CD1c-positive myeloid dendritic cell (primary cell): ENCODE data around the gene CLEC19A.

Source experiments
- DNase-seq: peaks from one replicate; pipeline ENCODE4 v3.0.0-alpha.2; 2016; ENCODE audit errors: extremely low spot score

The CLEC19A gene

DNA sequence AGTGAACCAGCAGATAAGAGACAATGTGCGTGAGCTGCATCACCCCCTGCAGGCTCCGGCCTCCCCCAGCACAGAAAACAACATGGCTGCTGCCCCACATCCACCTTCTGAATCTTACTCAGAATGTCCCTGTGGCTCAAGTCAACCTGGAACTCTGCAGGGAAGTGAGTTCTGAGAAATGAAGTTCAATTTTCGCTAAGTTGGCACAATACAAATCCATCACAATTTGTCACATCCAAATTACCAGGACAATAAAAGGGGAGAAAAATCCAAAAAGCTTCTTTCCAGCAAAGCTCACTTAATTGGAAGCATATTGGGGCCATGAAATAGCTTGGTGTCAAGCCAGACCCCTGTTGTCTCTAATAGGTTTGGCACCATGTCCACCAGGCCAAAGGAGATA, 38.1 kb downstream of the CLEC19A start:
- DNase-seq: no peak

DNA sequence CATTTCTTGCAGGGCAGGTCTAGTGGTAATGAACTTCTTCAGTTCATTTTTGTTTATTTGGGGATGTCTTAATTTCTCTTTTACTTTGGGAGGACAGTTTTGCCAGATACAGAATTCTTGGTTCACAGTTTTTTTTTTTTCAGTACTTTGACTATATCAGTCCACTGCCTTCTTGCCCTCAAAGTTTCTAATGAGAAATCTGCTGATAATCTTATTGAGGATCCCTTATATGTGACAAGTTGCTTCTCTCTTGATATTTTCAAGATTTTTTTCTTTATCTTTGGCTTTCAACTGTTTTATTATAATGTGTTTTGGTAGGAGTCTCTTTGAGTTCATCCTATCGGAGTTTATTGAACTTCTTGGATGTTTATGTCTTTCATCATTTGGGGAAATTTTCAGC, 42.8 kb downstream of the CLEC19A start:
- no peak for DNase-seq

DNA sequence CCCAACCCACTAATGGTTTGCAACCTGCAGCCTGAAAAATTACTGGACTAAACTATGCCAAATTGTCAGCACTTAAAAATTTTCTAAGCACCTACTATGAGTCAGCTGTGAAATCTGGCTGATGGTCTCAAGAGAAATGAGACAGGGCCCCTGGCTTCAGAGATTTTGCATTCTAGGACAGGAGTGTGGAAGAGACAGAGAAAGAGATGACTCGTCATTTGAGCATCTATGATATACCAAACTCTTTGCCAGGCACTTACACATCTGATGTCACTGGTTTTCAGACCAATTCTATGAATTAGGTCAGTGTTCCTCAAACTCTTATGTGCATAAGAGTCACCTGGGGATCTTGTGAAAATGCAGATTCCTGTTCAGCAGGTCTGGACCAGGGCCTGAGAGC, 44.4 kb downstream of the CLEC19A start:
- no peak for DNase-seq

- no peak for DNase-seq
These were observed 45.4 kb downstream of the CLEC19A start for GRCh38 chr16:19330841-19331397.

DNA sequence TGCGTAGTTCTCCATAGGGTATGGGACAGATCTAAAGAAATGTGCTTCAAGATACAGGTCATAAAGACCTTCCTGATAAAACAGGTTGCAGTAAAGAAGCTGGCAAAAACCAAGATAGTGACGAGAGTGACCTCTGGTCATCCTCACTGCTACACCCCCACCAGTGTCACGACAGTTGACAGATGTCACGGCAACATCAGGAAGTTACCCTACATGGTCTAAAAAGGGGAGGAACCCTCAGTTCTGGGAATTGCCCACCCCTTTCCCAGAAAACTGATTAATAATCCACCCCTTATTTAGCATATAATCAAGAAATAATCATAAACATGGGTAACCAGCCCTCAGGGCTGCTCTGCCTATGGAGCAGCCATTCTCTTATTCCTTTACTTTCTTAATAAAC, 46.3 kb downstream of the CLEC19A start:
- no peak for DNase-seq

GRCh38 chr16:19338335-19338734, 52.8 kb downstream of the CLEC19A start:
- peak; percentile 10 for DNase-seq

DNA sequence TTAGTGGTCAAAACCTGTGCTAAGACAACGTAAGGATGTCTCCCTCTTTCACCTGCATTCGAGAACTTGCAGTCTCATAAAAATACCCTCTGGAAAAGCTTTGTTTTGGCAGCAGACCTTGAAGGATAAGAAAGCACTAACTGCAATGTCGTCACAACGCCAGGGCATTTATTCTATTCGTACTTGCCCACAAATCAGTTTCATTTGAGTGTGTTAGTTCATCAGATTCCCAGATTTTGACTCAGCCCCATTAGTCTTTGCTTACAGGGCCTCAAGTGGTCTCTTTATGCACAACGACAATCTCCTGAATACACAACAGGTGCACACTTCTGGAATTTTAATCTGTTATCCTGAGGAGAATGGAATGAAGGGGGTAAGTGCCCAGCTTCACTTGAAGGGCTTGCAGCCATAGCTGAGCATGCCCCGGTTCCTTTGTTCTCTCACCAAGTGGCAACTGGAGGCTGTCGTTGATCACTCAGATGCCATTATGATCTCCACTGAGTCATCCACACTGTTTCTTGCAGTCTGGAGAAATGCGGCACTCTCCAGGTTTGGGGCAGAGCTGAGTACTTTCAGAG, 58.8 kb downstream of the CLEC19A start:
- no peak for DNase-seq

- DNase-seq: no peak
These were observed 59.4 kb downstream of the CLEC19A start for GRCh38 chr16:19344980-19345379.

DNA sequence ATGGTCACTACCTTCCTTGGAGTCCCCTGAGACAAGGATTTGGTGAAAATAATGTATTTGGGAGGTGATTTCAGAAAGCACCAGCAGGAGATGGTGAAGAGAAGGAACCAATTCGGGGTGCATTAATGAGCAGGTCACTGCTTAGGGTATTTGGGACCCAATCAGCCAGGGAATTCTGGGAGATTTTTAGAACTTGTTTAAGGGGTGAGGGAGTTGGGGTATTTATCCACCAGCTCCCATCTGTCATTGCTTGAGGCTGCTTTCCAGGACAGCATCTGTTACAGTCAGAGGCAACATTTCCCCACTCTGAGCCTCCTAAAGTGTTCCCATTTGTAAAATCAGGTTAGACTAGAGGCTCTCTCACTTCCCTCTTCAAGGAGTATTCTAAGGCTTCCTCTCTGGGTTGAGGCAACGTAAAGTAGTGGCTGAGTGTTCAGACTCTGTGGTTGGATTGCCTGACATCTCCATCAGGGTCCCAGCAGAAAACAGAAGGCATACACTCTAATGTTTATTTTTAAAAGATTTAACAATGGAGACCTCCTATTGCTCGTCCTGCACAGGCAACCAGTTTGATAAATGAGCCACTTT, 60.9 kb downstream of the CLEC19A start:
- DNase-seq: peak; percentile 33

DNA sequence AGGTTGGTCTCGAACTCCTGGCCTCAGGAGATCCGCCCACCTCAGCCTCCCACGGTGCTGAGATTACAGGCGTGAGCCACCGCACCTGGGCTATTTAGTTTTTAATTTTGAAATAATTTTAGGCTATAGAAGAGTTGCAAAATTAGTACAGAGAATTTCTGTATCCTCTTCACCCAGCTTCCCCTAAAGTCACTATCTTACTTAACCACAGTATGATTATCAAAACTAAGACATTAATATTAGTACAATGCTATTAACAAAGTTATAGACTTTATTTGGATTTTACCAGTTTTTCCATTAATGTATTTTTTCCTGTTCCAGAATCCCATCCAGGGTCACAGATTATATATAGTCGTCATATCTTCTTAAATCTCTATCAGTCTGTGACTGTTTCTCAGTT, 62.6 kb downstream of the CLEC19A start:
- DNase-seq: no peak

DNA sequence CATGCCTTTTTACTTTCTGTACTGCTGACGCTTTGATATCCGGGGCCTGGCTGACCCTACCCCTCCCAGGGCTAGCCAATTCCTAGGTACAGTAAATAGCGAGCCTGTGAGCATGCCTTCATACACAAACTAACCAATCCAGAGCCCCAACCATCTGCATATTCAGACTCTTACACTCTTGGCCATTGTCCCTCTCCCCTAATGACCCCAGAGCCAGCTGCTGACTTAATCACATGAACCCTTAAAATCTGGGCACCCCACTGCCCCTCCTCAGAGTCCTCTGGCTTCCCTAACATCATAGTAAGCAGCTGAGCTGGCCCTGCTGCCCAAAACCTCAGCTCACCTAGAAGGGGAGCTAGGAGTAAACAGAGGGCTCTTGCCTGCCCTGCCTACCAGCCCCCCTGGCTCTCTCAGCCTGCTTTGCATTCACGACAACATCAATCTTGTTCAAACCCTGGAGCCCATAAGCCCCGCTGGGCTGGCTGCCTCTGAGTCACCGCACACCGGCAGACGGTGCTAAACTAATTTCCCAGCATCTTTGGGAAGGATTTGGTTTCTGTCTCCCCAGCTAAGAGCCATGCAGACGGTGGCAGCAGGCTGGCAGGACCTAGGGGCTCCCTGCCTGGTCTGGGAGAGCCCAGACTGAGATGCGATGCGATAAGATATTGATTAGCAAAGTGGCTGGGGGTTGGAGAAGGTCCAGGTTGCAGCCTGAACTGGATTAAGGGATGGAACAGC, 63.2 kb downstream of the CLEC19A start:
- no peak for DNase-seq

GRCh38 chr16:19354371-19354770, 68.8 kb downstream of the CLEC19A start:
- DNase-seq: no peak

DNA sequence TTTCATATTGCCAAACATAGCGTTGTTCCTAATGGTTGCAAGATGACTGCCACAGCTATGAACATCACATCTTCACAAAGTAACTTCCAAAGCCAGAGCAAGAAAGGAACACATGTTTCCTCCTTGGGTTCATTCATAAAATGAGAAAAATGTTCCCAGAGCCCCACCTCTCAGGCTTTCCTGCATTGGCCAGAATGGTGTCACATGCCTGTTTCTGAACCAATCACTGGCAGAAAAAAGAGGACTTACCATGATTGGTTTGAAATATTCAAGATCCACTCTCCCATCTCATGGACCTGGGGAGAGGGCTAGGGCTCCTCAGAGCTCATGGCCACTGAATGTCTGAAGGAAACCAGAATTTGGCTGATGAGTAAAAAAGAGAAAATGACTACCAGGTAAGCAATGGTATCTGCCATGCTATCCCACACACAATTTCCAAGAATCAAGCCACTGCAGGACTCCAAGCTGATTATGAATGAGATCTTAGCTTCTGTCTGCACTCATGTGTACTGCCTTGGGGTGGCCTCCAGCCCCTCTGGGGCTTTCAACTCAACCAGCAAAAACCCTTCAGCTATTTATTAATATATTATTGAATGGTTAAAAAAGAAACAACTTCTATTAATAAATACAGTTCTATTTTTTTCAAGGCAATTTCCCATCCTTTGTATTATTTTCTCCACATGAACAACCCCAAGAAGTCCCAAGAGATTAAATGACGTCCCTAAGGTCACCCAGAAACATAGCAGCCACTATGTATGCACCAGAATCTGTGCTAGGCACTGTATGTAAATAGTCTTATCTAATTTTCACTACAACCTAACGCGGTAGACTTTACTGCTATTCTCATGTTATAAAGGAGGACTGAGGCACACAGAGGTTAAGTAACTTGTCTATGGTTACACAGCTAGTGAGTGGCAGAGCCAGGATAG, 70.8 kb downstream of the CLEC19A start:
- DNase-seq: no peak

GRCh38 chr16:19359556-19359955, 74.0 kb downstream of the CLEC19A start:
- no peak for DNase-seq
